Endodermal cell (in vitro differentiated cells): Measurements from ENCODE around the gene MAPK1. TPM values are rescaled to one million over a fixed set of nuclear protein-coding genes. Genes with fewer than 3 reads are reported as not detected.
"Not testable (repeated sequence)": the region's sequence is repeated elsewhere in the genome, so short reads cannot be mapped to it uniquely, and the experiment has no call there.

Experiments used
- DNase-seq: peaks from one replicate; pipeline ENCODE4 v3.0.0-alpha.2; 2017
- H3K27ac ChIP-seq: 2 replicates; pipeline ENCODE4 v1.5.1; 2013; ENCODE audit warnings: mild to moderate bottlenecking, low read depth, low read length, moderate library complexity
- H3K27me3 ChIP-seq: 2 replicates; pipeline ENCODE4 v1.6.1; 2013; ENCODE audit warnings: mild to moderate bottlenecking, low read length, moderate library complexity; ENCODE audit not compliant: insufficient read depth, control insufficient read depth, poor library complexity, severe bottlenecking
- H3K36me3 ChIP-seq: 2 replicates; pipeline ENCODE4 v1.7.0; 2013; ENCODE audit warnings: mild to moderate bottlenecking, low read length, moderate library complexity; ENCODE audit not compliant: control insufficient read depth, insufficient read depth
- H3K4me1 ChIP-seq: one replicate; pipeline ENCODE4 v1.7.0; 2013; ENCODE audit warnings: low read length; ENCODE audit not compliant: control insufficient read depth, insufficient read depth
- H3K4me3 ChIP-seq: 2 replicates; pipeline ENCODE4 v1.5.1; 2013; ENCODE audit warnings: mild to moderate bottlenecking, low read length, moderate library complexity
- H3K9ac ChIP-seq: 2 replicates; pipeline ENCODE4 v1.6.1; 2013; ENCODE audit warnings: mild to moderate bottlenecking, low read length, moderate library complexity; ENCODE audit not compliant: poor library complexity, severe bottlenecking; ENCODE audit errors: extremely low read depth
- H3K9me3 ChIP-seq: 2 replicates; pipeline ENCODE4 v1.6.1; 2013; ENCODE audit warnings: mild to moderate bottlenecking, low read length, moderate library complexity; ENCODE audit not compliant: control insufficient read depth
- H3K27ac Mint-ChIP-seq: 2 replicates; pipeline ENCODE4 v1.8.0; 2020; ENCODE audit warnings: mixed read lengths
- H3K27me3 Mint-ChIP-seq: 2 replicates; pipeline ENCODE4 v1.8.0; 2021; ENCODE audit warnings: mild to moderate bottlenecking, mixed read lengths; ENCODE audit not compliant: insufficient read depth
- H3K36me3 Mint-ChIP-seq: 2 replicates; pipeline ENCODE4 v1.8.0; 2020; ENCODE audit warnings: low read depth, mixed read lengths
- H3K4me1 Mint-ChIP-seq: 2 replicates; pipeline ENCODE4 v1.8.0; 2020; ENCODE audit warnings: mixed read lengths
- H3K4me3 Mint-ChIP-seq: 2 replicates; pipeline ENCODE4 v1.8.0; 2020; ENCODE audit warnings: mild to moderate bottlenecking, moderate library complexity, mixed read lengths
- H3K9me3 Mint-ChIP-seq: 2 replicates; pipeline ENCODE4 v1.8.0; 2020; ENCODE audit warnings: mild to moderate bottlenecking, mixed read lengths
- WGBS, 2 experiments: methylation state at CpG; one replicate each; pipeline versions ENCODE4 v1.1.5 to v1.1.7; 2013; ENCODE audit warnings: missing lambda C conversion rate in 2 of 2, mixed read lengths in 1 of 2; ENCODE audit not compliant: insufficient coverage in 1 of 2, insufficient read length in 1 of 2; 5-methylcytosine and 5-hydroxymethylcytosine counted together
- total RNA-seq, 2 donors: library from RNA; stranded (reverse); fragmentation: NEBNext Ultra II Directional in 1 of 2; extraction: Animal tissue kit (Norgen Biotek cat#: 25700) in 1 of 2; gene quantifications; 2 replicates in 1 of 2; 3 replicates in 1 of 2; pipeline ENCODE4 v1.2.1, GENCODE V29; 2021
- TF ChIP-seq, protein P1 (sequence below): fragments of 200-600 bp; sonication (generic); conservative IDR thresholded peaks from 2 replicates; pipeline ENCODE4 v1.5.0; 2021; ENCODE audit warnings: antibody characterized with exemption, mild to moderate bottlenecking

MAPK1 gene
- total RNA-seq, 2 donors from 2014 or later: 76.8 to 78.6 TPM

DNA sequence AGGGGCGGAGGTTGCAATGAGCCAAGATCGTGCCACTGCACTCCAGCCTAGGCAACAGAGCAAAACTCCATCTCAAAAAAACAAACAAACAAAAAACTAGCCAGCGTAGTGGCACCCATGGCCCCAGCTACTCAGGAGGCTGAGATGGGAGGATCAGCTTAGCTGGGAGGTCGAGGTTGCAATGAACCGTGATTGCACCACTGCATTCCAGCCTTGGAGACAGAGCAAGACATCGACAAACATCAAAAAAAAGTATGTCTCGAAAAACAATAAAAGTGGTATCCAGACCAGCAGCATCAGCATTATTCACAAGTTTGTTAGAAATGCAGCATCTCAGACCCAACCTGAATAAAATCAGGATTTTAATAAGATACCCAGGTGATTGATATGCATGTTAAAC lies 6.2 kb upstream of the MAPK1 start:
- H3K27me3 Mint-ChIP-seq: peaks cover 15% of the 10 kb centered on the region
- TF ChIP-seq, protein P1, sequence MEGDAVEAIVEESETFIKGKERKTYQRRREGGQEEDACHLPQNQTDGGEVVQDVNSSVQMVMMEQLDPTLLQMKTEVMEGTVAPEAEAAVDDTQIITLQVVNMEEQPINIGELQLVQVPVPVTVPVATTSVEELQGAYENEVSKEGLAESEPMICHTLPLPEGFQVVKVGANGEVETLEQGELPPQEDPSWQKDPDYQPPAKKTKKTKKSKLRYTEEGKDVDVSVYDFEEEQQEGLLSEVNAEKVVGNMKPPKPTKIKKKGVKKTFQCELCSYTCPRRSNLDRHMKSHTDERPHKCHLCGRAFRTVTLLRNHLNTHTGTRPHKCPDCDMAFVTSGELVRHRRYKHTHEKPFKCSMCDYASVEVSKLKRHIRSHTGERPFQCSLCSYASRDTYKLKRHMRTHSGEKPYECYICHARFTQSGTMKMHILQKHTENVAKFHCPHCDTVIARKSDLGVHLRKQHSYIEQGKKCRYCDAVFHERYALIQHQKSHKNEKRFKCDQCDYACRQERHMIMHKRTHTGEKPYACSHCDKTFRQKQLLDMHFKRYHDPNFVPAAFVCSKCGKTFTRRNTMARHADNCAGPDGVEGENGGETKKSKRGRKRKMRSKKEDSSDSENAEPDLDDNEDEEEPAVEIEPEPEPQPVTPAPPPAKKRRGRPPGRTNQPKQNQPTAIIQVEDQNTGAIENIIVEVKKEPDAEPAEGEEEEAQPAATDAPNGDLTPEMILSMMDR: no peak
- peaks cover 4% of the 10 kb centered on the region for H3K4me1 Mint-ChIP-seq
- Histone ChIP-seq H3K4me1 (no peaks in the 10 kb centered on the region), H3K9me3 (no peaks in the 10 kb centered on the region), H3K36me3 (no peaks in the 10 kb centered on the region), H3K9ac (no peak overlapping the region), H3K27ac (no peak overlapping the region), H3K4me3 (no peak overlapping the region), H3K27me3 (no peaks in the 10 kb centered on the region)
- no peak overlapping the region for H3K27ac Mint-ChIP-seq
- 89 to 91% methylated on average over 7 of the region's 7 CpGs for WGBS, 2 experiments
- no peaks in the 10 kb centered on the region for H3K36me3 Mint-ChIP-seq
- H3K9me3 Mint-ChIP-seq: no peaks in the 10 kb centered on the region
- DNase-seq: no peak
- no peak overlapping the region for H3K4me3 Mint-ChIP-seq

DNA sequence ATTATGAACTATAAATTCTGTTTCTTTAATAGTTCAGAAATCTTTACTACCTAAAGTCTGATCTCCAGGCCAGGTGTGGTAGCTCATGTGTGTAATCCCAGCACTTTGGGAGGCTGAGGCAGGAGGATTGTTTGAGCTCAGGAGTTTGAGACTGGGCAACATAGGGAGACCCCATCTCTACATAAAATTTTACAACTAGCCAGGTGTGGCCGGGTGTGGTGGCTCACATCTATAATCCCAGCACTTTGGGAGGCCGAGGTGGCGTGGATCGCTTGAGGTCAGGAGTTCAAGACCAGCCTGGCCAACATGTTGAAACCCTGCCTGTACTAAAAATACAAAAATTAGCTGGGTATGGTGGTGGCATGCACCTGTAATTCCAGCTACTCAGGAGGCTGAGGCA lies 5.3 kb upstream of the MAPK1 start:
- H3K9me3 Mint-ChIP-seq, H3K4me1 Mint-ChIP-seq, H3K27me3 ChIP-seq, H3K9me3 ChIP-seq, H3K36me3 Mint-ChIP-seq, H3K27ac ChIP-seq, DNase-seq, H3K4me3 Mint-ChIP-seq, H3K27ac Mint-ChIP-seq, H3K36me3 ChIP-seq, H3K9ac ChIP-seq, H3K4me1 ChIP-seq, H3K4me3 ChIP-seq: not testable (repeated sequence)
- WGBS, 2 experiments: 81 to 93% methylated on average over 4 of the region's 4 CpGs
- peaks cover 13% of the 10 kb centered on the region for H3K27me3 Mint-ChIP-seq

DNA sequence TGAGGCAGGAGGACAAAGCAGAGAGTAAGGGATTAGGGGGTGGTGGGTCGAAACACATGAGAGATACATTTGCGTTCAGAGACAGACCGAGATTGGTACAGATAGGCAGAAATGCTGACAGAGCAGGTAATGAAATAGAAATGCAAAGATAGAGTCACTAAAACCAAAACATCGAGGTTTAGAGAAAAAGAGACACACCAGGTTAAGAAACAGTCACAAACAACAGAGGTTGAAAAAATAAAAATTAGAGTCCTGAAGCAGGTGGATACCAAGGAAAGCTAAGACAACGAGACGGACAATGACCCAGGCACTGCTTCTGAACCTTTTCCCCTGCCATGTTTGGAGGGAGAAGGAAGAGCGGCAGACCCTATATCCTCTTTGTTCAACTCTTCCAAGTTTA lies 1.2 kb upstream of the MAPK1 start:
- DNase-seq: no peak
- 89 to 97% methylated on average over 6 of the region's 7 CpGs for WGBS, 2 experiments
- Histone ChIP-seq H3K4me3 (peak overlapping the region; percentile 78), H3K9me3 (no peaks in the 10 kb centered on the region), H3K27ac (no peak overlapping the region), H3K36me3 (no peaks in the 10 kb centered on the region), H3K27me3 (no peaks in the 10 kb centered on the region), H3K9ac (no peak overlapping the region), H3K4me1 (peaks cover 3% of the 10 kb centered on the region)
- H3K4me3 Mint-ChIP-seq: peak overlapping the region; percentile 94
- H3K27ac Mint-ChIP-seq: no peak overlapping the region
- TF ChIP-seq, protein P1: no peak
- peaks cover 11% of the 10 kb centered on the region for H3K27me3 Mint-ChIP-seq
- H3K9me3 Mint-ChIP-seq: no peaks in the 10 kb centered on the region
- peaks cover 31% of the 10 kb centered on the region for H3K4me1 Mint-ChIP-seq
- peaks cover 2% of the 10 kb centered on the region for H3K36me3 Mint-ChIP-seq
